GM18907 (cell line): ENCODE data around the gene SBNO2.
A peak's percentile ranks its signal among the peaks of the same experiment; 100 is the strongest.

Experiments used
- ATAC-seq: cut with Tn5 transposase; IDR thresholded peaks from one replicate; pipeline ENCODE4 v1.9.1; 2021; ENCODE audit warnings: mild to moderate bottlenecking, moderate library complexity; ENCODE audit not compliant: unreplicated experiment

SBNO2 gene

DNA sequence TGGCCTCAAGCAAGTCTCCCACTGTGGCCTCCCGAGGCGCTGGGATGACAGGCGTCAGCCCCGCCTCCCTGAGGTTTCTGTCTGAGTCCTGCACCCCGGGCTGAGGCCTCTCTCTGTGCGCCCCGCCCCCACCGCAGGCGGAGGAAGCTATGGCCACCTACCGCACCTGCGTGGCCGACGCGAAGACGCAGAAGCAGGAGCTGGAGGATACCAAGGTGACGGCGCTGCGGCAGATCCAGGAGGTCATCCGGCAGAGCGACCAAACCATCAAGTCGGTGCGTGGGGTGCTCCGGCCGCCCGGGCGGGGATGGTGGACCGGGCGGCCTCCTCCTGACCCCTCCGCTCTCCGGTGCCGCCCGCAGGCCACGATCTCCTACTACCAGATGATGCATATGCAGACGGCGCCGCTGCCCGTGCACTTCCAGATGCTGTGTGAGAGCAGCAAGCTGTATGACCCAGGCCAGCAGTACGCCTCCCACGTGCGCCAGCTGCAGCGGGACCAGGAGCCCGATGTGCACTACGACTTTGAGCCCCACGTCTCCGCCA, 94.4 kb downstream of the SBNO2 start:
- ATAC-seq, result no peak

GRCh38 chr19:1076951-1077350, 97.1 kb downstream of the SBNO2 start:
- ATAC-seq, result peak; percentile 53

DNA sequence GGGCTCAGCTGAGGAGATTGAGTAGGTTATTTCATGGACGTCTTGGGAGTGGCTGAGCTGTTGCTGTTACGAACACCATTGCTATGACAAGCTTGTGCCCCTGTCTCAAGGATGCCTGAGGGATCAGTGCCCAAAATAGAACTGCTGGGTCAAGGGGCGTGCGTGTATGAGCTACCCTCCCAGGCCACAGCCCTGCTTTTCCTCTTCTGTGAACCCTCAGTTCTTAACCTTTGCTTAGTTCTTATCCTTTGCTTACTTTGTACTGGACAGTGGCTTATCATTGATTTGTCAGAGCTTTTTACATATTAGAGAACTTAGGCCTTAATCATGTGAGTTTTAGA, 98.1 kb downstream of the SBNO2 start:
- no peak for ATAC-seq

GRCh38 chr19:1074544-1075283, 99.4 kb downstream of the SBNO2 start:
- peak; percentile 43 for ATAC-seq

DNA sequence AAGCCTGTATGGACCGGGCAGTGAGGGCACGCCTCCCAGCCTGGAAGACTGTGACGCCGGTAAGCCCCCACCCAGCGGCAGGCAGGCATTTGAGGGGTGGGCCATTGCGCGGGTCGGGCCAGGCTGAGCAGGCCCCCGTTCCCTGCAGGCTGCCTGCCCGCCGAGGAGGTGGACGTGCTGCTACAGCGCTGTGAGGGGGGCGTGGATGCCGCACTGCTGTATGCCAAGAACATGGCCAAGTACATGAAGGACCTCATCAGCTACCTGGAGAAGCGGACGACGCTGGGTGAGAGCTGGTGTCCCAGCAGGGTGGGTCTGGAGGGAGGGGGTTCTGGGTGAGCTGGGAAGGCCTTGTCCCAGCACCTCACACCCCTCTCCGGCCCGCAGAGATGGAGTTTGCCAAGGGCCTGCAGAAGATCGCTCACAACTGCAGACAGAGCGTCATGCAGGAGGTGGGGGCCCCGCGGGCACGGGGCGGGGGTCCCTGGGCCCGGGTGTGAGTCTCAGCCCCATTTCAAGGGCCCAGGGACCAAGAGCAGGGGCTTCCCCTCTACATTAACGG, 100.0 kb downstream of the SBNO2 start:
- peak; percentile 16 for ATAC-seq

GRCh38 chr19:1073063-1073955, 100.8 kb downstream of the SBNO2 start:
- ATAC-seq, result no peak

GRCh38 chr19:1072371-1073015, 101.6 kb downstream of the SBNO2 start:
- no peak for ATAC-seq

- ATAC-seq, result no peak
These were observed 102.9 kb downstream of the SBNO2 start for GRCh38 chr19:1070931-1071791.

- no peak for ATAC-seq
These were observed 103.5 kb downstream of the SBNO2 start for GRCh38 chr19:1070576-1070930.

- no peak for ATAC-seq
These were observed 104.9 kb downstream of the SBNO2 start for GRCh38 chr19:1069009-1069779.

DNA sequence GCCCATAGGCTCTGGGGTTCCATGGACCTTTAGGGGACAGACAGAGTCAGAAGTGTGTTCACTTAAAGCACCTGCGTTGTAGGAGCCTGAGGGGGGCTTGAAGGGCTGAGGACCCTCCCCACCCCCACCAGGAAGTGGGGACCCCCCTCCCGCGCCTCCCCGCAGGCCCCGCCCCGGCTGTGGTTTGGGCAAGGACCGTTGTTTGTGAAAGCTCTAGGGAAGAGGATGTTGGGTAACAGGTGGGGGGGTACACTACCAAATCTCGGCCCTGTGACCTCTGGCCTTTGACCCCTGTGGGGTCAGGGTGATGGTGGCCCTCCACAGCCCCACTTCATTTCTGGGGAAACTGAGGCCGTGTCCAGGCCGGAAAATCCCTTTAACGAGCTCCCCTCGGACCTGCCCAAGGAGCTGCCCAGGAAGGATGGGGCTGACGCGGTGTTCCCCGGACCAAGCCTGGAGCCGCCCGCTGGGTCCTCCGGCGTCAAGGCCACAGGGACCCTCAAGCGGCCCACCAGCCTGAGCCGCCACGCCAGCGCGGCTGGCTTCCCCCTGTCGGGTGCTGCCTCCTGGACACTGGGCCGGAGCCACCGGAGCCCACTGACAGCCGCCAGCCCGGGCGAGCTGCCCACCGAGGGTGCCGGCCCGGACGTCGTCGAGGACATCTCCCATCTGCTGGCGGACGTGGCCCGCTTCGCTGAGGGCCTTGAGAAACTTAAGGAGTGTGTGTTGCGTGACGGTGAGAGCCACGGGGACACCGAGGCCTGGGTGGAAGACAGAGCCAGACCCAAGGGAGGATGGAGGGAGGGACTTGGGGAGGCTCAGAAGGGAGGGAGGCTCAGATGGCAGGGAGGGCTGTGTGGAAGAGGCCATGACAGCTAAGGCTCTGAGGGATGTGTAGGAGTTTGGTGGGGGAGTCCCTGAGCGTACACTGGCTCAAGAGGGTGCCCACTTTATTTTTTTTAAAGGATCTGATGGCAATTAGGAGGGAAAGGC, 105.8 kb downstream of the SBNO2 start:
- ATAC-seq, result no peak

- ATAC-seq, result peak; percentile 18
These were observed 106.6 kb downstream of the SBNO2 start for GRCh38 chr19:1067341-1067957.

- peak; percentile 39 for ATAC-seq
These were observed 107.2 kb downstream of the SBNO2 start, which contains the start of gene ARHGAP45 for GRCh38 chr19:1066748-1067340. Gene ARHGAP45 (plus strand): TSS chr19:1067167. CDS start chr19:1067406, 239 bp downstream.

GRCh38 chr19:1066251-1066747, 107.8 kb downstream of the SBNO2 start:
- no peak for ATAC-seq

DNA sequence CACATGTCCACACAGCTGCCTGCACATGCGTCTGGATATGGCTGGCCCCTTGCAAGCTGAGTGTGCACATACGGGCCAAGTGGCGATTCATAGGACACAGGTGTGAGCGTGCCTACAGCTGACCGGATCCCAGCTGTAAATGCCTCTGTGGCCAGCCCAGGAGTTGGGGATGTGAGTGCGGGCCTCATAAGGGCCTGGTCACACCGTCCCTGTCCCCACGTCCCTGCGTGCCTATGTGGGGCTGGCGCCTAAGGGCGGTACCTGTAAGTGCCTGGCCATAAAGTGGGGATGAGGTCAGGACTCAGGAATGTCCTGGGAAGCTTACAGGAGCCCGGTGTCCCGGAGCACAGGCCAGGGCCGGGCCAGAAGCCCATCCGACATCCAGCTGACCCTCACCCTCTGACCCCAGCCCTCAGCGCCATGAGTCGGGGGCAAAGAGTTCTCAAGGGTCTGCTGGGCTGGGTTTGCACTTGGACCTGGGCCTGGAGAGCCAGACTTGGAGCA, 108.4 kb downstream of the SBNO2 start:
- ATAC-seq, result no peak

DNA sequence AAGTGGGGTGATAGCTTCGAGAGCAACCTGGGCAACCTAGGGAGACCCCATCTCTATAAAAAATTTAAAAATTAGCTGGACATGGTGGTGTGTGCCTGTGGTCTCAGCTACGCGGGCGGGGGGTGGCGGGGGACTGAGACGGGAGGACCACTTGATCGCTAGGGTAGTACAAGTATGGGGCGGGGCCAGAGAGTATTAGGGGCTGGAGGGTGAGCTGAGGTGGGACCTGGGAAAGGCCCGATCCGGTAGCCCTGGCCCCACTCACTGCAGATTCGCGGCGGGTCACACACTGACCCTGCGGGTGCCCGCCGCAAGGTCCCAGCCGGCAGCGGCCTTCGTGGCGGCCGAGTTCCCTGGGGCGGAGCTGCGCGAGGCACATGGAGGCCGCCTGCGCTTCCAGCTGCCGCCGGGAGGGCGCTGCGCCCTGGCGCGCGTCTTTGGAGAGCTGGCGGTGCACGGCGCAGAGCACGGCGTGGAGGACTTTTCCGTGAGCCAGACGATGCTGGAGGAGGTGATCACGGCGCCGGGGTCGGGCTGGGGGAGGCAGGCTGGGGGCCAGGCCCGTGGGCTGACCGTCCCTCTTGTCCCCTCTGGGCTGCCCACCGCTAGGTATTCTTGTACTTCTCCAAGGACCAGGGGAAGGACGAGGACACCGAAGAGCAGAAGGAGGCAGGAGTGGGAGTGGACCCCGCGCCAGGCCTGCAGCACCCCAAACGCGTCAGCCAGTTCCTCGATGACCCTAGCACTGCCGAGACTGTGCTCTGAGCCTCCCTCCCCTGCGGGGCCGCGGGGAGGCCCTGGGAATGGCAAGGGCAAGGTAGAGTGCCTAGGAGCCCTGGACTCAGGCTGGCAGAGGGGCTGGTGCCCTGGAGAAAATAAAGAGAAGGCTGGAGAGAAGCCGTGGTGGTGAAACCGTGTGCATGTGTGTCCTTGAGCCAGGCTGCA, 109.1 kb downstream of the SBNO2 start:
- no peak for ATAC-seq
